Measurements from ENCODE around the gene TMEM100. TPM values are rescaled to one million over a fixed set of nuclear protein-coding genes. Genes with fewer than 3 reads are reported as not detected.

Gene TMEM100, protein sequence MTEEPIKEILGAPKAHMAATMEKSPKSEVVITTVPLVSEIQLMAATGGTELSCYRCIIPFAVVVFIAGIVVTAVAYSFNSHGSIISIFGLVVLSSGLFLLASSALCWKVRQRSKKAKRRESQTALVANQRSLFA
- total RNA-seq (10 to 100 TPM; 24.7 to 37.2 (median 31.0) TPM), polyA plus RNA-seq (13.2 TPM)
- long read RNA-seq, donor 1, partial matches to known transcripts, result 1 of 8 reads
- long read RNA-seq, donor 1, other reads (novel, unspliced or antisense), result 2 of 8 reads
- long read RNA-seq, donor 2, partial matches to known transcripts, result 0 of 5 reads
- long read RNA-seq, donor 2, other reads (novel, unspliced or antisense), result 3 of 5 reads
- long read RNA-seq, donor 3, transcript TMEM100-205 (4 exons, 1,962 nt), result minor isoform, 7 of 22 reads
- long read RNA-seq, donor 3, transcript TMEM100-201 (2 exons, 1,747 nt), result major isoform, 10 of 22 reads
- long read RNA-seq, donor 3, partial matches to known transcripts, result 2 of 22 reads
- long read RNA-seq, donor 3, other reads (novel, unspliced or antisense), result 3 of 22 reads
- long read RNA-seq, donor 4, partial matches to known transcripts, result 0 of 3 reads
- long read RNA-seq, donor 4, other reads (novel, unspliced or antisense), result 0 of 3 reads

DNA sequence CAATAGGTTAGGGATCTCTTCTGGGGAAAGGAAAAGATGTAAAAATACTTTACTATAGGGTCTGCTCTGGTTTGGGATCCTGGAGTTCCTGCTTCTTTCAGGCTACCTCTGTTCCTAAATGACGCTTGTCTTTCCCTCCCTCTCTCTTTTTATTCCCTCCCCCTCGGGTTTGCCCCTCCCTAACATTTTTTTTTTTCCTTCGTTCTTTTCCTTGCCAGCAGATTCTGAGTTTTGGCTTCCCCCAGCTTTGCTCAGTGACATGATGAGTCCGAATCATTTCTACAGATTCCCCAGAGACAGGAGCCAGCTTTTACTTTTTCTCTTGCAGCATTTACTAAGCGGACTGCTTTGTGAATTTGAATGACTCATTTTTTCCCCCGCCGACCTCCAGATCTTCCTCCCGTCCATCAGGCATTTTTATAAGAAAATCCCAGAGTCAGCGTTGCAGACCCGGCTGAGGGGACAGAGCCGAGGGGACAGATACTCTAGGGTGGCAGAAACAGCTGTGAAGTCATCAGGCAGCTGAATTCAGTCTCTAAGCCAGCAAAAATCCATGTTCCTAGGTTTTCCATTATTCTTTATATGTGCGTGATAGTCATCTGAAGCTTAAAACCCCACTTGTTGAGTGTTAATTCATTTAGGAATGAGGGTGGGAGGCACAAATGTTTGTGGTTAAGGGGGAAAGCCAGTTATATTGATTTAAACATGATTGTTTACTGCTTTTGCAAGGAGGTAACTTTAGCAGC, at the start of gene TMEM100:
Gene TMEM100 (minus strand): TSS at position 123 of the 746 bp plus-strand sequence. CDS start 1,794 bp downstream, outside the sequence.
- peak in 2 of 3 donors; percentile 40 to 41 for DNase-seq
- H3K4me1 ChIP-seq (ENCODE audit: control insufficient read depth, insufficient read depth, low read length), result peaks cover 8% of the 10 kb centered on the region
- no peaks in the 10 kb centered on the region for H3K9me3 ChIP-seq (ENCODE audit: control insufficient read depth, low read length)
- 10% methylated on average over 12 of the region's 12 CpGs for WGBS
- no peaks in the 10 kb centered on the region for H3K27me3 ChIP-seq (ENCODE audit: control insufficient read depth, insufficient read depth)
- ATAC-seq, result peak; percentile 43 to 54
- no peak within 1 kb of the TSS for H3K27ac ChIP-seq (ENCODE audit: low read length)
- intact Hi-C loops (cut with DNase I), result no loop called here
- peak within 1 kb of the TSS; percentile 39 for H3K4me3 ChIP-seq (ENCODE audit: low read length)

DNA sequence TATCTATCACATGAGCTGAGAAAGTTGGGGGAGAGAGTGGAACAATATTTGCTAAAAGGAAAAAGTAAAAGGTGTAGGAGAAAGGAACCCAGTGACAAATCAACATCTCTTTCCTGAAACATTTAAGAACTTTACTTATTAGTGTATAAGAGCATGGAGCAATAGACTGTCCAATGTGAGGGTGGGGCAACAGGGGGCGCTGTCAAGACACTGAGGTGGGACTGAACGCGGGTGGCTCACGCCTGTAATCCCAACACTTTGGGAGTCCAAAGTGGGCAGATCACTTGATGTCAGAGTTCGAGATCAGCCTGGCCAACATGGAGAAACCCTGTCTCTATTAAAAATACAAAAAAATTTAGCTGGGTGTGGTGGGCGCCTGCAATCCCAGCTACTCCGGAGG, 49.4 kb upstream of the TMEM100 start:
- Histone ChIP-seq H3K4me3 (ENCODE audit: low read length) (no peak overlapping the region), H3K4me1 (ENCODE audit: control insufficient read depth, insufficient read depth, low read length) (peaks cover 7% of the 10 kb centered on the region), H3K9me3 (ENCODE audit: control insufficient read depth, low read length) (no peaks in the 10 kb centered on the region), H3K27ac (ENCODE audit: low read length) (no peak overlapping the region), H3K27me3 (ENCODE audit: control insufficient read depth, insufficient read depth) (no peaks in the 10 kb centered on the region)
- intact Hi-C loops (cut with DNase I), result loop anchor here in 3 of 4 donors (5.0 kb wide), 2 partner anchors 55 to 245 kb away; no protein-coding TSS in a partner anchor
- ATAC-seq (no peak), DNase-seq (peak in 1 of 3 donors; percentile 18)
- 94% methylated on average over 7 of the region's 7 CpGs for WGBS

DNA sequence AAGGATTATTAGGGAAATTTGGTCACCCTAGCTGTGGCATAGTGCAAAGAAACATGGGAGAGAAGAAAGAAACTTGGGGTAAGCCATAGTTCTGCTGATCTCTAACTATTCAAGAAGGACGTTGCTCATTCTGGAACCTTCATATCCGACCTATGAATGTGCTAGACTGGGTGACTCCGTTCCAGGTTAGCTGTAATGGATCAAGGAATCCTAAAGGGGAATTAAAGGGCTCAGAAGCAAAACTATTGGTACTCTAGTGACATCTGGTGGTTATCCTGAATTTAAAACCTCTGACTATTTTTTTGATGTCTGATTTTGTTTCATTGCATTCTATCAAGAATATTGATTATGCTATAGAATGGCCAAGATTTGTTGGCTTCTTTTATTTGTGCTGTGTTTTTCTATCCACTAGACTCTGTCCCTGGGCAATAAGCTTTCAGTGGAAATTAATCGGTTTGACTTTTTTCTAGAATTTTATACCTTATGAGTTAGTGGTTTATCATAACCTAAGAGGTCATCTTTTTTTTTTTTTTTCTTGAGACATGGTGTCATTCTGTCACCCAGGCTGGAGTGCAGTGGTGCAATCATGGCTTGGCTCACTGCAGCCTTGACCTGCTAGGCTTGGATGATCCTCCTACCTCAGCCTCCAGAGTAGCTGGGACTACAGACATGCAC, 47.7 kb upstream of the TMEM100 start:
- DNase-seq, result no peak
- Histone ChIP-seq H3K9me3 (ENCODE audit: control insufficient read depth, low read length) (no peaks in the 10 kb centered on the region), H3K27me3 (ENCODE audit: control insufficient read depth, insufficient read depth) (no peaks in the 10 kb centered on the region), H3K4me3 (ENCODE audit: low read length) (no peak overlapping the region), H3K4me1 (ENCODE audit: control insufficient read depth, insufficient read depth, low read length) (peaks cover 7% of the 10 kb centered on the region), H3K27ac (ENCODE audit: low read length) (no peak overlapping the region)
- intact Hi-C loops (cut with DNase I), result loop anchor here in 3 of 4 donors (2.0 to 5.0 kb wide), 3 partner anchors 53 to 244 kb away; no protein-coding TSS in a partner anchor
- peak; percentile 73 to 81 for ATAC-seq
- 40% methylated on average over 4 of the region's 4 CpGs for WGBS

DNA sequence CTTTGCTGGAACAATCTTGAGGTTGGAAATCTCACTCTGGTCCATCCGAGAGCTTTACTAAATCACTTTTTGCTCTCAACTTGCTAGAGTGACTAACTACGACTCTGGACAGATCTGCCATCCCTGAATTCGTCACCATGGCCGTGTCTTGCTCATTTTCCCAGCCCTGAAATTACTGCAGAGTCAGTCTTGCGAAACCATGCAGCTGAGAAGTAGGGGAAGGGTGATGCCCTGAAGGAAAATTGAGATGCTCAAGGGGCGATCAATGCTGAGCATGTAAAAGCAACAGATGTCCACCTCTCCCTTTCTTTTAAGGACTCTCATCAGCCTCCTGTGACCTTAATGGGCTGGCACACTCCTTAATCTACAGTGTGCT, 46.9 kb upstream of the TMEM100 start:
- WGBS, result 76% methylated on average over 6 of the region's 6 CpGs
- DNase-seq (peak in 1 of 3 donors; percentile 37), ATAC-seq (peak; percentile 47 to 48)
- intact Hi-C loops (cut with DNase I), result loop anchor here in 1 of 4 donors (2.0 kb wide), 1 partner anchor 243 kb away; no protein-coding TSS in a partner anchor
- H3K4me3 ChIP-seq (ENCODE audit: low read length), result no peak overlapping the region
- H3K27me3 ChIP-seq (ENCODE audit: control insufficient read depth, insufficient read depth), result no peaks in the 10 kb centered on the region
- peak overlapping the region; percentile 51 for H3K27ac ChIP-seq (ENCODE audit: low read length)
- H3K9me3 ChIP-seq (ENCODE audit: control insufficient read depth, low read length), result no peaks in the 10 kb centered on the region
- peaks cover 7% of the 10 kb centered on the region for H3K4me1 ChIP-seq (ENCODE audit: control insufficient read depth, insufficient read depth, low read length)

DNA sequence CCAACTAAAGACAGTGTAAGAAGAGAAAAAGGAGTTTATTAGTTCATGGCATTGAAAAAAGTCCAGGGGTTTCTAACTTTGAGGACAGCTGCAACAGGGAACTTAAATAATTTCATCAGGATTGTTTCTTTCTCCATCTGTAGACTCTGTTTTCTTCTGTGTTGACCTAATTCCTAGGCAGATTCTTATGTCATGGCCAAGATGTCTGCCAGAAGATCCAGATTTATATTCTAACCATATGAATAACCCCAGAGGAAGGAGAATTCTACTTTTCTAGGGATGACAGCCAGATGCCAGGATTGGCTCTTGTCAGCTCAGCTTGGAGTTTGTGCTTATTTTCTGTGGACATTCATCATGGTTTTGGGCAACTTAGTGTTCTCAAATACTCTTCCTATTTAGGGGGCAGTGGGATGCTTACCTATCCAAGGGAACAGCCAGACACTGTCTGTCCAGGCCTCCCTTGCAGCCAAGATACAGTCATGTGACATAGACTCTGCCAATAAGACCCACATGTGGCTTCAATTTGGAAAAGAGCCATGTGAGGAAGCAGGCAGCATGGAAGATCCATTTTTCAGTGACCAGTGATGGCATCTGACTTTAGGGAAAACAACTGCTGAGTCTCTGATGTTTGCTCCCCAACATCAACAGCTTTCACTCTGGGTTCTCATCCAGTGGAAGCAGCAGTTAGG, 46.4 kb upstream of the TMEM100 start:
- DNase-seq (no peak), ATAC-seq (no peak)
- no peaks in the 10 kb centered on the region for H3K27me3 ChIP-seq (ENCODE audit: control insufficient read depth, insufficient read depth)
- no peak overlapping the region for H3K4me3 ChIP-seq (ENCODE audit: low read length)
- intact Hi-C loops (cut with DNase I), result loop anchor here in 1 of 4 donors (2.0 kb wide), 1 partner anchor 242 kb away; no protein-coding TSS in a partner anchor
- no peaks in the 10 kb centered on the region for H3K9me3 ChIP-seq (ENCODE audit: control insufficient read depth, low read length)
- peaks cover 7% of the 10 kb centered on the region for H3K4me1 ChIP-seq (ENCODE audit: control insufficient read depth, insufficient read depth, low read length)
- peak overlapping the region; percentile 51 for H3K27ac ChIP-seq (ENCODE audit: low read length)

DNA sequence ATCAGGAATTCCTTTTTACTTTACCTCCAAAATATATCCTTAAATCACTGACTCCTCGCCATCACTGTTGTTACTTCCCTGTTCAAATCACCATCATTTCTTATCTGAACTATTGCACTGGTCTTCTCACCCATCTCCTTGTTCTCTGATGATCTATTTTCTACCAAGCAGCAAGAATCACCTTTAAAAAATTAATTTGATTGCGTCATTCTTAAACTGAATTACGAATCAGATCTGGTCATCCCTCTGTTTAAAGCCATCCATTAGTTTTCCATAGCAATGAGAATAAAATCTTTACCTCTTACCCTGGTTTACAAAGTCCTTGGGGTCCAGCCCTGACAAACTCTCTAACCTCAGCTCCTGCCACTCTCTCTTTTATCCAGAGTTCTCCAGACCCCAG, 42.8 kb upstream of the TMEM100 start:
- no peaks in the 10 kb centered on the region for H3K27me3 ChIP-seq (ENCODE audit: control insufficient read depth, insufficient read depth)
- peaks cover 12% of the 10 kb centered on the region for H3K4me1 ChIP-seq (ENCODE audit: control insufficient read depth, insufficient read depth, low read length)
- ATAC-seq (no peak), DNase-seq (no peak)
- no peak overlapping the region for H3K4me3 ChIP-seq (ENCODE audit: low read length)
- WGBS, result 98% methylated on average over 3 of the region's 3 CpGs
- H3K27ac ChIP-seq (ENCODE audit: low read length), result no peak overlapping the region
- intact Hi-C loops (cut with DNase I), result no loop called here
- no peaks in the 10 kb centered on the region for H3K9me3 ChIP-seq (ENCODE audit: control insufficient read depth, low read length)

DNA sequence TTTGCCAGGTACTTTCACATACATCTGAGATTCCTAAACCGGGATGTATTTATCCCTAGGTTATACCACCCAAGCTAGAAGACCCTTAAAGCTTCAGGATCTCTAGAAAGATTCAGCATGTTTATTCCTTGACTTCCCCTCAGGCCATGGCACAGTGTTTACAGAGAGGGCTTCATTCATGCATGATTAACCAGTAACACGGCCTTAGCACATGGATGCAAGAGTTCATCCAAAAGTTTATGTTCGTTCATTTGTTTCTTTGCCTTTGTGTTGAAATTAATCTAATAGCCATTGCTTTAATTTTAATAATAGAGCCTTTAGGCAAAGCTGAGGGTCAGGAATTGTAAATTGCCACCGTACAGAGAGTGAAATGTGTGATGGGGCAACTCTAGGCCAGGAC, 41.9 kb upstream of the TMEM100 start:
- Histone ChIP-seq H3K4me1 (ENCODE audit: control insufficient read depth, insufficient read depth, low read length) (peaks cover 12% of the 10 kb centered on the region), H3K4me3 (ENCODE audit: low read length) (no peak overlapping the region), H3K27me3 (ENCODE audit: control insufficient read depth, insufficient read depth) (no peaks in the 10 kb centered on the region), H3K27ac (ENCODE audit: low read length) (no peak overlapping the region), H3K9me3 (ENCODE audit: control insufficient read depth, low read length) (no peaks in the 10 kb centered on the region)
- 91% methylated on average over 4 of the region's 4 CpGs for WGBS
- intact Hi-C loops (cut with DNase I), result no loop called here
- ATAC-seq (no peak), DNase-seq (no peak)

DNA sequence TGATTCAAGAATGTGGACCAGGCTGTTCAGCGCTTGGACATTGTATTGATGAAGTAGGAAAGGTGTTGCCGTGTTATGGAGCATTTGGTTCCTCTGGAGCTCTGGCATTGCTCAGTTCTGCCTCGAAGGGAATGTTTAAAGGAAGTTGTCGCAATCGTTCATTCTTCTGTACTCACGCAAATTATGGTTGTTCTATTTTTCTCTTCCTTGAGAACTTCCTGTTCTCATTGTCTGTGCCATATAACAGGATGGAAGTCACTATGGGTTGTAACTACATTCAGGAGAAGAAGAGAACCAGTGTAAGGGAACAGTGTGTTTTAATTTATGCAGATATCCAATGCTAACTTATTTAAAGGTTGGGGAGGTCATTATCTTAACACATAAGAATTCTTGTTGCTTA, 41.2 kb upstream of the TMEM100 start:
- intact Hi-C loops (cut with DNase I), result no loop called here
- DNase-seq (no peak), ATAC-seq (peak in 1 of 2 donors; percentile 50)
- H3K27me3 ChIP-seq (ENCODE audit: control insufficient read depth, insufficient read depth), result no peaks in the 10 kb centered on the region
- no peak overlapping the region for H3K27ac ChIP-seq (ENCODE audit: low read length)
- H3K9me3 ChIP-seq (ENCODE audit: control insufficient read depth, low read length), result no peaks in the 10 kb centered on the region
- 55% methylated on average over 6 of the region's 6 CpGs for WGBS
- H3K4me1 ChIP-seq (ENCODE audit: control insufficient read depth, insufficient read depth, low read length), result peaks cover 5% of the 10 kb centered on the region
- H3K4me3 ChIP-seq (ENCODE audit: low read length), result no peak overlapping the region

DNA sequence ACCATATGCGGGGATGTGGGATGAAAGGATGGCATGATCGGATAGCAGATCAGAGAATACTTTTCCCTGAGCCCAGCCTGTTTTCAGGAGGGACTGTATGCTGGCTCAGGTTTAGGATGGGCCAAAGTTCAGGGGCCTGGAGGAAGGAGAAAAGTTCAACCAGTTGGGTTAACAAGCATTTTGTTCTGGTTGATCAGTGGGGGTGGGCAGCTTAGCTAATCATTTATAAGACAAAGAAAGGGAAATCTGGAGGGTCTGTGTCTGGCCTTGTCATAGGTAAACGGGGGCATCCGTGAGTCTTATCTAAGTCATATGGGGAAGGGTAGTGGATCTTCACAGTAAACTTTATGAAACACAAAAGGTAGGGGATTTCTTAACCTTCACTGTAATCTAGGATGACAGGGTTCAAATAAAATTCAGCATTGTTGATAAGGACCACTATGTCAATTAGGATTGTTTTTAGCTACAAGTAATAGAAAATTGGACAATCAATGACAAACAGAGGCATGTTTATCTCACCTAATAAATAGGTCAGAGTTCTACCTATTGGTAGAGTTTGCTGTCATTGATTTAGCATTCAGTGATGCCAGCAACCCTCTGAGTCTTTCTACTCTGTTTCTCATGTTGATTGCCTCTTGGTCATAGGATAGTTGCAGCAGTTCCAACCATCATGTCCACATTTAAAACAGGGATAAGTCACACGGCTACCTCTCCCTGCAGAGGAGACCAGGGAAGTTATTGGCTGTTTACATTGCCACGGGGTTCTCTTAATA, 39.6 kb upstream of the TMEM100 start:
- DNase-seq, result no peak
- H3K27ac ChIP-seq (ENCODE audit: low read length), result no peak overlapping the region
- ATAC-seq, result no peak
- H3K4me1 ChIP-seq (ENCODE audit: control insufficient read depth, insufficient read depth, low read length), result peaks cover 7% of the 10 kb centered on the region
- H3K4me3 ChIP-seq (ENCODE audit: low read length), result no peak overlapping the region
- no peaks in the 10 kb centered on the region for H3K27me3 ChIP-seq (ENCODE audit: control insufficient read depth, insufficient read depth)
- intact Hi-C loops (cut with DNase I), result no loop called here
- 95% methylated on average over 6 of the region's 6 CpGs for WGBS
- H3K9me3 ChIP-seq (ENCODE audit: control insufficient read depth, low read length), result no peaks in the 10 kb centered on the region
